ENCODE measurements around the gene SLC12A8.

DNA sequence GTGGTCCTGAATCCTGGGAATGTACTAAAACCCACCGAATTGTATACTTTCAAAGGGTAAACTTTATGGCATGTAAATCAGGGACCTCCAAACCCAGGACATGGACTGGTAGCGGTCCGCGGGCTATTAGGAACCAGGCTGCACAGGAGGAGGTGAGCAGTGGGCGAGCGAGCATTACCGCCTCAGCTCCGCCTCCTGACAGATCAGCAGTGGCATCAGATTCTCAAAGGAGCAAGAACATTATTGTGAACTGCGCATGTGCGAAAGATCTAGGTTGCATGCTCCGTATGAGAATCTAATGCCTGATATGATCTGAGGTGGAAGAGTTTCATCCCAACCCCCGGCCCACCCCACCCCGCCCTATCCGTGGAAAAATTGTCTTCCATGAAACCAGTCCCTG lies 178.9 kb downstream of the SLC12A8 start:
- TF ChIP-seq, protein P1, sequence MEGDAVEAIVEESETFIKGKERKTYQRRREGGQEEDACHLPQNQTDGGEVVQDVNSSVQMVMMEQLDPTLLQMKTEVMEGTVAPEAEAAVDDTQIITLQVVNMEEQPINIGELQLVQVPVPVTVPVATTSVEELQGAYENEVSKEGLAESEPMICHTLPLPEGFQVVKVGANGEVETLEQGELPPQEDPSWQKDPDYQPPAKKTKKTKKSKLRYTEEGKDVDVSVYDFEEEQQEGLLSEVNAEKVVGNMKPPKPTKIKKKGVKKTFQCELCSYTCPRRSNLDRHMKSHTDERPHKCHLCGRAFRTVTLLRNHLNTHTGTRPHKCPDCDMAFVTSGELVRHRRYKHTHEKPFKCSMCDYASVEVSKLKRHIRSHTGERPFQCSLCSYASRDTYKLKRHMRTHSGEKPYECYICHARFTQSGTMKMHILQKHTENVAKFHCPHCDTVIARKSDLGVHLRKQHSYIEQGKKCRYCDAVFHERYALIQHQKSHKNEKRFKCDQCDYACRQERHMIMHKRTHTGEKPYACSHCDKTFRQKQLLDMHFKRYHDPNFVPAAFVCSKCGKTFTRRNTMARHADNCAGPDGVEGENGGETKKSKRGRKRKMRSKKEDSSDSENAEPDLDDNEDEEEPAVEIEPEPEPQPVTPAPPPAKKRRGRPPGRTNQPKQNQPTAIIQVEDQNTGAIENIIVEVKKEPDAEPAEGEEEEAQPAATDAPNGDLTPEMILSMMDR (IDR thresholded peaks at IDR 0.05; ENCODE audit: low read depth, low read length): no peak
- TF ChIP-seq POLR2A (IDR thresholded peaks at IDR 0.05; ENCODE audit: extremely low read depth, insufficient read length): no peak
- TF ChIP-seq, protein P2, sequence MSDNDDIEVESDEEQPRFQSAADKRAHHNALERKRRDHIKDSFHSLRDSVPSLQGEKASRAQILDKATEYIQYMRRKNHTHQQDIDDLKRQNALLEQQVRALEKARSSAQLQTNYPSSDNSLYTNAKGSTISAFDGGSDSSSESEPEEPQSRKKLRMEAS (IDR thresholded peaks at IDR 0.05; ENCODE audit: low read depth, low read length): no peak
- no peak for TF ChIP-seq MYC (IDR thresholded peaks at IDR 0.05; ENCODE audit: low read depth, low read length)
